ENCODE results near the gene TSHZ2.
"Not testable (repeated sequence)": the region's sequence is repeated elsewhere in the genome, so short reads cannot be mapped to it uniquely, and the experiment has no call there.

TSHZ2 gene

DNA sequence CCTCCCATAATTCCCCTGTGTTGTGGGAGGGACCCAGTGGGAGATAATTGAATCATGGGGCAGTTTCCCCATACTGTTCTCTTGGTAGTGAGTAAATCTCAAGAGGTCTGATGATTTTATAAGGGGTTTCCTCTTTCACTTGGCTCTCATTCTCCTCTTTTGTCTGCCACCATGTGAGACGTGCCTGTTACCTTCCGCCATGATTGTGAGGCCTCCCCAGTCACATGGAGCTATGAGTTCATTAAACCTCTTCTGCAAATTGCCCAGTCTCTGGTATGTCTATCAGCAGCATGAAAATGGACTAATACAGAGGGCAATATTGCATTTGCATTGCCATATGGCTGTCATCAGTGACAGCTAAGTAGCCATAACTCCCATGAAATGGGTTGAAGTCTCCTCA lies 558.3 kb downstream of the TSHZ2 start:
- no peak for DNase-seq

DNA sequence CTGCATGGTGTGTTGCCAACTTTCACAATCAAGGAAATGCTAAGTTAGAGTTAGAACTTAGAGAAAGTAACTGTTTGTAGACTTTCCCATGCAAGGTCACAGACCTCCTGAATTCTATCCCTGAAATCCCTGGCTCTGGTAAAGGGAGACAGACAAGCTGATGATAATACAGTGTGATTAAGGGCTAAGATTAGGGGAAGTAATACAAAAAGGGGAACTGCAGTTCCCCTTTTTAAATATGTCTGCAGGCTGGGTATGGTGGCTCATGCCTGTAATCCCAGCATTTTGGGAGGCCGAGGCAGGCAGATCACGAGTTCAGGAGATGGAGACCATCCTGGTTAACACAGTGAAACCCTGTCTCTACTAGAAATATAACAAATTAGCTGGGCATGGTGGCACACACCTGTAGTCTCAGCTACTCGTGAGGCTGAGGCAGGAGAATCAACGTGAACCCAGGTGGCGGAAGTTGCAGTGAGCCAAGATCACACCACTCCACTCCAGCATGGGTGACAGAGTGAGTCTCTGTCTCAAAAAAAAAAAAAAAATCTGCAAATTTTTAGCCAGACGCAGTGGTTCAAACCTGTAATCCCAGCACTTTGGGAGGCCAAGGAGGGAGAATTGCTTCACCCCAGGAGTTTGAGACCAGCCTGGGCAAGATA lies 560.6 kb downstream of the TSHZ2 start:
- DNase-seq: not testable (repeated sequence)

DNA sequence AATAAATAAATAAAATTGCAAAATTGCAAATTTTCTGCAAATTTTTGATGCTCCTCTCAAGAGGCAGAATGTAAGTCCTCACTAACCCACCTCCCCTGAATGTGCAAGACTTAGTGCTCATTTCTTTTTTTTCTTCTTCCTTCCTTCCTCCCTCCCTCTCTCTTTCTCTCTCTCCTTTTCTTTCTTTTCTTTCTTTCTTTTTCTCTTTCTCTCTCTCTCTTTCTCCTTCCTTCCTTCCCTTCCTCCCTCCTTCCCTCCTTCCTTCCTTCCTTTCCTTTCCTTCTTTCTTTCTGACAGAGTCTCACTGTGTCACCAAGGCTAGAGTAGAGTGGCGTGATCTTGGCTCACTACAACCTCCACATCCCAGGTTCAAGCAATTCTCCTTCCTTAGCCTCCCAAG lies 561.3 kb downstream of the TSHZ2 start:
- DNase-seq: no peak

DNA sequence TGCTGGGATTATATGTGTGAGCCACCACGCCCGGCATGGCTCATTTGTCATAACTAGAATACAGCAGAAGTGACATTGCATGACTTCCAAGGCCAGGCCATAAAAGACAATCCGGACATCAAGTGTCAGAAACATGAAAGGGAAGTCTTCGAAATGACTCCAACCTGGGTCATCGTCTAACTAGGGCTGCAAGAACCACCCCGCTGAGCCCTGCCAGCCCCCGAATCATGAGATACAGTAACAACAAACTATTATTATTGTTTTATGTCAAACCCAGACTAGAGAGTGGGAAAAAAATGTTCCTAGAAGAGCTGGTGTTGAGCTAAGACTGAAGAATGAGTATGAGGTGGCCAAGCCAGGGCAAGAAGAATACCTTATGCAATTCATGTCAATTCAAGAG lies 561.9 kb downstream of the TSHZ2 start:
- DNase-seq: no peak

DNA sequence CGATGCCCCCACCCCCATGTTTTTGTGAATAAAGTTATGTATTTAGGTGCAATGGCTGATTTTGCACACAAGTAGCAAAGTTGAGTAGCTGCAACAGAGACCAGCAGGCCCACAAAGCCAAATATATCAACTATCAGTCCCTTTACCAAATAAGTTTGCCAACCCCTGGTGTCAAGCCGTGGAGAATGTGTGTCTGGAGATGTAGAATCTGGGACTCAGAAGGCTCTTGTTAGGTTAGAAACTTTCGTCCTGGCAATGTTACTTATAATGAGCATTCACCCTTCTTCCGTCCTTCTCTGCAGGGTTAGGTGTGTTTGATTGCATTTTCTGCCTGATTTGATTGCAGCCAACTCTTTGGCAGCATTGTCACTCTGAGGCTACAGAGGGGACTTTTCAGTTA lies 563.7 kb downstream of the TSHZ2 start:
- DNase-seq: no peak

DNA sequence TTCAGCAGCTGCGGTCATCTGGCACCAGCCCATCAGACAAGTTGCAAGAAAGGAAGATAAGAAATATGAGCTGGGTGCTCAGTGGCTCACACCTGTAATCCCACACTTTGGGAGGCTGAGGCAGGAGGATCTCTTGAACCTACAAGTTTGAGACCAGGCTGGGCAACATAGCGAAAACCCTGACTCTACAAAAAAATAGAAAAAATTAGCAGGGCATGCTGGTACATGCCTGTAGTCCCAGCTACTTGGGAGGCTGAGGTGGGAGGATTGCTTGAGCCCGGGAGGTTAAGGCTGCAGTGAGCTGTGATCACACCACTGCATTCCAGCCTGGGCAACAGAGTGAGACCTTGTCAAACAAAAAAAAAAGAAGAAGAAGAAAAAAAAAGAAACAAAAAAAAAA lies 564.2 kb downstream of the TSHZ2 start:
- not testable (repeated sequence) for DNase-seq

DNA sequence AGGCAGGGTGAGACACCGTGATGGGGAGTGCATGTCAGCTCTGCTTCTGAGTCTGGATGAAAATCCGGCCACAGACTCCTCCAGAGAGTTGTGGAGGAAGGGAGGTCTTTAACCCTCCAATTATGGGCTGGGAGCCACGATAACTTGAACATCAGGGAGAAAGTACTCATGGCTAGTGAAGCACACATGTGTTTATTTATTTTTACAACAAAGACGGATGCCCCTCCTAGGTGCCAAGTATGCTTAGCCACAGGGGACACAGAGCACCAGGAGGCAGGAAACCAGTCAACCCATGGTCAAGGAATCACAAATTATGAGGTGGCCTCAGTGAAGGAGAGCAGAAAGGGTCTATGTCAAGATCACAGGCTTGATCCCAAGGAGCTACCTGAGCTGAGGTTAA lies 567.4 kb downstream of the TSHZ2 start:
- DNase-seq: no peak

All from HCEC 1CT (cell line).